Liver (tissue), 9 donors: ENCODE measurements around the gene TMEM269. TPM values are rescaled to one million over a fixed set of nuclear protein-coding genes. Genes with fewer than 3 reads are reported as not detected.

Experiments
- DNase-seq: peaks from one replicate; pipeline ENCODE4 v3.0.0-alpha.2; 2017; ENCODE audit warnings: low spot score
- H3K27ac ChIP-seq, 2 donors: one replicate each; pipeline ENCODE4 v1.7.0; 2013; ENCODE audit warnings: inconsistent platforms in 2 of 2, low read length in 2 of 2, control low read depth in 1 of 2, low read depth in 1 of 2, mild to moderate bottlenecking in 1 of 2
- H3K27me3 ChIP-seq, 4 donors: one replicate each; pipeline versions ENCODE4 v1.6.1 to v1.7.0; 2013; ENCODE audit warnings: low read length in 3 of 4, inconsistent platforms in 1 of 4, mild to moderate bottlenecking in 1 of 4, moderate library complexity in 1 of 4; ENCODE audit not compliant: control insufficient read depth in 4 of 4, insufficient read depth in 4 of 4
- H3K36me3 ChIP-seq, 4 donors: one replicate each; pipeline versions ENCODE4 v1.6.1 to v1.7.0; 2013; ENCODE audit warnings: low read length in 3 of 4, mild to moderate bottlenecking in 3 of 4, low read depth in 1 of 4, moderate library complexity in 1 of 4; ENCODE audit not compliant: control insufficient read depth in 4 of 4, insufficient read depth in 3 of 4
- H3K4me1 ChIP-seq, 4 donors: one replicate each; pipeline versions ENCODE4 v1.6.1 to v1.7.0; 2013; ENCODE audit warnings: low read length in 3 of 4, mild to moderate bottlenecking in 3 of 4, moderate library complexity in 1 of 4; ENCODE audit not compliant: control insufficient read depth in 4 of 4, insufficient read depth in 4 of 4
- H3K4me3 ChIP-seq, 3 donors: one replicate each; pipeline versions ENCODE4 v1.6.1 to v1.7.0; 2013; ENCODE audit warnings: low read length in 3 of 3, control low read depth in 1 of 3, low read depth in 1 of 3, mild to moderate bottlenecking in 1 of 3
- H3K9ac ChIP-seq, 2 donors: one replicate each; pipeline ENCODE4 v1.7.0; 2013; ENCODE audit warnings: low read length in 2 of 2, mild to moderate bottlenecking in 2 of 2, moderate library complexity in 2 of 2, control low read depth in 1 of 2, low read depth in 1 of 2
- H3K9me3 ChIP-seq, 4 donors: one replicate each; pipeline versions ENCODE4 v1.6.1 to v1.7.0; 2013; ENCODE audit warnings: low read length in 3 of 4; ENCODE audit not compliant: control insufficient read depth in 4 of 4
- EGR1 ChIP-seq, 2 donors: IDR thresholded peaks; 2 replicates each; pipeline ENCODE4 v1.6.1; 2016 to 2018; ENCODE audit warnings: antibody characterized with exemption in 2 of 2, low read depth in 2 of 2
- FOXA1 ChIP-seq: IDR thresholded peaks from 2 replicates; pipeline ENCODE4 v1.6.1; 2016; ENCODE audit warnings: antibody characterized with exemption
- FOXA2 ChIP-seq: IDR thresholded peaks from 2 replicates; pipeline ENCODE4 v1.6.1; 2016; ENCODE audit warnings: antibody characterized with exemption
- GABPA ChIP-seq, 2 donors: IDR thresholded peaks in 1 of 2; conservative IDR thresholded peaks in 1 of 2; 2 replicates each; pipeline ENCODE4 v1.6.1; 2016; ENCODE audit warnings: antibody characterized with exemption in 2 of 2, mild to moderate bottlenecking in 1 of 2, moderate library complexity in 1 of 2
- HNF4A ChIP-seq, 2 donors: conservative IDR thresholded peaks; 2 replicates each; pipeline ENCODE4 v1.6.1; 2016; ENCODE audit warnings: antibody characterized with exemption in 2 of 2, mild to moderate bottlenecking in 2 of 2
- HNF4G ChIP-seq: IDR thresholded peaks from 2 replicates; pipeline ENCODE4 v1.6.1; 2016; ENCODE audit warnings: antibody characterized with exemption
- JUND ChIP-seq, 2 donors: IDR thresholded peaks; 2 replicates each; pipeline ENCODE4 v1.6.1; 2016; ENCODE audit warnings: antibody characterized with exemption in 2 of 2
- MAX ChIP-seq: IDR thresholded peaks from 2 replicates; pipeline ENCODE4 v1.6.1; 2016; ENCODE audit warnings: antibody characterized with exemption
- NR2F2 ChIP-seq: IDR thresholded peaks from 2 replicates; pipeline ENCODE4 v1.6.1; 2016; ENCODE audit warnings: antibody characterized with exemption
- RAD21 ChIP-seq, 2 donors: IDR thresholded peaks; 2 replicates each; pipeline ENCODE4 v1.6.1; 2016; ENCODE audit warnings: antibody characterized with exemption in 2 of 2, mild to moderate bottlenecking in 2 of 2
- RXRA ChIP-seq, 2 donors: IDR thresholded peaks; 2 replicates each; pipeline ENCODE4 v1.6.1; 2017 to 2018; ENCODE audit warnings: antibody characterized with exemption in 2 of 2, mild to moderate bottlenecking in 1 of 2
- SP1 ChIP-seq: IDR thresholded peaks from 2 replicates; pipeline ENCODE4 v1.6.1; 2018; ENCODE audit warnings: antibody characterized with exemption, mild to moderate bottlenecking
- TAF1 ChIP-seq: conservative IDR thresholded peaks from 2 replicates; pipeline ENCODE4 v1.6.1; 2016; ENCODE audit warnings: antibody characterized with exemption, mild to moderate bottlenecking
- YY1 ChIP-seq: IDR thresholded peaks from 2 replicates; pipeline ENCODE4 v1.6.1; 2016; ENCODE audit warnings: antibody characterized with exemption, mild to moderate bottlenecking
- WGBS: extraction: QIAGEN DNeasy Blood & Tissue Kit; methylation state at CpG from one replicate; pipeline ENCODE4 v1.1.7; 2013; 5-methylcytosine and 5-hydroxymethylcytosine counted together
- polyA plus RNA-seq, 2 donors: library from polyadenylated mRNA; stranded (reverse) in 1 of 2; unstranded in 1 of 2; fragments of 200-250 nt in 1 of 2; fragments of >200 nt in 1 of 2; fragmentation: Nextera tagmentation in 1 of 2; extraction: Ambion mirVana in 1 of 2; gene quantifications; one replicate each; pipeline versions ENCODE4 v1.2.1 to v1.2.3, GENCODE V29; 2013 to 2015
- total RNA-seq, 2 donors: library from RNA; depleted of rRNA; stranded (reverse); fragments of >200 nt; gene quantifications; one replicate each; pipeline ENCODE4 v1.2.3, GENCODE V29; 2014
- TF ChIP-seq, protein P1 (sequence below): fragments of 150-350 bp; IDR thresholded peaks from 2 replicates; pipeline ENCODE4 v1.5.1; 2017; ENCODE audit warnings: improper control_type of control experiment, low read depth, low read length; ENCODE audit not compliant: missing input control
- TF ChIP-seq, protein P2 (sequence below): IDR thresholded peaks from 2 replicates; pipeline ENCODE4 v1.6.1; 2016; ENCODE audit warnings: antibody characterized with exemption
- TF ChIP-seq, protein P3 (sequence below): IDR thresholded peaks from 2 replicates; pipeline ENCODE4 v1.6.1; 2016; ENCODE audit warnings: antibody characterized with exemption
- TF ChIP-seq, protein P4 (sequence below): IDR thresholded peaks from 2 replicates; pipeline ENCODE4 v1.6.1; 2016; ENCODE audit warnings: antibody characterized with exemption, mild to moderate bottlenecking
- donor health status: healthy.
- donor health status: healthy.
- donor health status: healthy.
- donor health status: healthy.
- donor health status: healthy.

TMEM269 gene
- total and polyA plus RNA-seq, 4 donors: 0.05 to 0.08 TPM; not detected in 2

DNA sequence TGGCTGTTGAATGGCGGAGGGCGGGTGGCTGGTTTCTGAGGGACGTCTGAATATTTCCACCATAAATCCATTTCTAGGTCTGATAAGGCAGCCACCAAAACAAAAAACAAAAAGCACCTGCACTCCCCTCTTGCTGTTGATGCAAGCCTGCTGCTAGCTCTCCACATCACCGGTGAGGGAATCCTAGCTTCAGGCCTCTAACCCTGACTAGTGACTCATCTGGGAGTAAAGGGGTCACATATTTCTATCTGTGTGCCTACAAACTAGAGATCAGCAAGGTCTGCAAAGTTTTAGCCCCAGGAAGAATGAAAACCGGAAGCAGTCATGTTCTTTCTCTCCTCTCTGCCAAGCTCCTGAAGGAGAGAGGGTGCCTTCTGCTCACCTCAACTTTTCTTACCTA is 21.8 kb downstream of the TMEM269 start:
- no peaks in the 10 kb centered on the region for H3K9me3 ChIP-seq
- no peaks in the 10 kb centered on the region for H3K4me1 ChIP-seq
- 96% methylated on average over 5 of the region's 5 CpGs for WGBS

More for the DNA sequence above, 21.8 kb downstream of the TMEM269 start:
- Histone ChIP-seq H3K9ac (no peak overlapping the region), H3K36me3 (peaks cover 0 to 3% (median under 1%) of the 10 kb centered on the region in 4 donors), H3K4me3 (no peak overlapping the region), H3K27me3 (no peaks in the 10 kb centered on the region), H3K27ac (no peak overlapping the region)
- TF ChIP-seq, protein P1, sequence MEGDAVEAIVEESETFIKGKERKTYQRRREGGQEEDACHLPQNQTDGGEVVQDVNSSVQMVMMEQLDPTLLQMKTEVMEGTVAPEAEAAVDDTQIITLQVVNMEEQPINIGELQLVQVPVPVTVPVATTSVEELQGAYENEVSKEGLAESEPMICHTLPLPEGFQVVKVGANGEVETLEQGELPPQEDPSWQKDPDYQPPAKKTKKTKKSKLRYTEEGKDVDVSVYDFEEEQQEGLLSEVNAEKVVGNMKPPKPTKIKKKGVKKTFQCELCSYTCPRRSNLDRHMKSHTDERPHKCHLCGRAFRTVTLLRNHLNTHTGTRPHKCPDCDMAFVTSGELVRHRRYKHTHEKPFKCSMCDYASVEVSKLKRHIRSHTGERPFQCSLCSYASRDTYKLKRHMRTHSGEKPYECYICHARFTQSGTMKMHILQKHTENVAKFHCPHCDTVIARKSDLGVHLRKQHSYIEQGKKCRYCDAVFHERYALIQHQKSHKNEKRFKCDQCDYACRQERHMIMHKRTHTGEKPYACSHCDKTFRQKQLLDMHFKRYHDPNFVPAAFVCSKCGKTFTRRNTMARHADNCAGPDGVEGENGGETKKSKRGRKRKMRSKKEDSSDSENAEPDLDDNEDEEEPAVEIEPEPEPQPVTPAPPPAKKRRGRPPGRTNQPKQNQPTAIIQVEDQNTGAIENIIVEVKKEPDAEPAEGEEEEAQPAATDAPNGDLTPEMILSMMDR: no peak
- no peak for TF ChIP-seq FOXA2
- TF ChIP-seq SP1: no peak
- no peak for TF ChIP-seq NR2F2
- no peak for TF ChIP-seq FOXA1
- TF ChIP-seq EGR1 (IDR thresholded peaks at IDR 0.05; ENCODE audit: low read depth in 2 of 2): no peak
- TF ChIP-seq, protein P2, sequence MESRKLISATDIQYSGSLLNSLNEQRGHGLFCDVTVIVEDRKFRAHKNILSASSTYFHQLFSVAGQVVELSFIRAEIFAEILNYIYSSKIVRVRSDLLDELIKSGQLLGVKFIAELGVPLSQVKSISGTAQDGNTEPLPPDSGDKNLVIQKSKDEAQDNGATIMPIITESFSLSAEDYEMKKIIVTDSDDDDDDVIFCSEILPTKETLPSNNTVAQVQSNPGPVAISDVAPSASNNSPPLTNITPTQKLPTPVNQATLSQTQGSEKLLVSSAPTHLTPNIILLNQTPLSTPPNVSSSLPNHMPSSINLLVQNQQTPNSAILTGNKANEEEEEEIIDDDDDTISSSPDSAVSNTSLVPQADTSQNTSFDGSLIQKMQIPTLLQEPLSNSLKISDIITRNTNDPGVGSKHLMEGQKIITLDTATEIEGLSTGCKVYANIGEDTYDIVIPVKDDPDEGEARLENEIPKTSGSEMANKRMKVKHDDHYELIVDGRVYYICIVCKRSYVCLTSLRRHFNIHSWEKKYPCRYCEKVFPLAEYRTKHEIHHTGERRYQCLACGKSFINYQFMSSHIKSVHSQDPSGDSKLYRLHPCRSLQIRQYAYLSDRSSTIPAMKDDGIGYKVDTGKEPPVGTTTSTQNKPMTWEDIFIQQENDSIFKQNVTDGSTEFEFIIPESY: no peak
- TF ChIP-seq YY1: no peak
- no peak for TF ChIP-seq JUND (IDR thresholded peaks at IDR 0.05)
- TF ChIP-seq MAX: no peak
- no peak for TF ChIP-seq TAF1
- TF ChIP-seq, protein P3, sequence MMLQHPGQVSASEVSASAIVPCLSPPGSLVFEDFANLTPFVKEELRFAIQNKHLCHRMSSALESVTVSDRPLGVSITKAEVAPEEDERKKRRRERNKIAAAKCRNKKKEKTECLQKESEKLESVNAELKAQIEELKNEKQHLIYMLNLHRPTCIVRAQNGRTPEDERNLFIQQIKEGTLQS: no peak
- no peak for TF ChIP-seq RAD21 (IDR thresholded peaks at IDR 0.05)
- no peak for TF ChIP-seq HNF4G
- TF ChIP-seq, protein P4, sequence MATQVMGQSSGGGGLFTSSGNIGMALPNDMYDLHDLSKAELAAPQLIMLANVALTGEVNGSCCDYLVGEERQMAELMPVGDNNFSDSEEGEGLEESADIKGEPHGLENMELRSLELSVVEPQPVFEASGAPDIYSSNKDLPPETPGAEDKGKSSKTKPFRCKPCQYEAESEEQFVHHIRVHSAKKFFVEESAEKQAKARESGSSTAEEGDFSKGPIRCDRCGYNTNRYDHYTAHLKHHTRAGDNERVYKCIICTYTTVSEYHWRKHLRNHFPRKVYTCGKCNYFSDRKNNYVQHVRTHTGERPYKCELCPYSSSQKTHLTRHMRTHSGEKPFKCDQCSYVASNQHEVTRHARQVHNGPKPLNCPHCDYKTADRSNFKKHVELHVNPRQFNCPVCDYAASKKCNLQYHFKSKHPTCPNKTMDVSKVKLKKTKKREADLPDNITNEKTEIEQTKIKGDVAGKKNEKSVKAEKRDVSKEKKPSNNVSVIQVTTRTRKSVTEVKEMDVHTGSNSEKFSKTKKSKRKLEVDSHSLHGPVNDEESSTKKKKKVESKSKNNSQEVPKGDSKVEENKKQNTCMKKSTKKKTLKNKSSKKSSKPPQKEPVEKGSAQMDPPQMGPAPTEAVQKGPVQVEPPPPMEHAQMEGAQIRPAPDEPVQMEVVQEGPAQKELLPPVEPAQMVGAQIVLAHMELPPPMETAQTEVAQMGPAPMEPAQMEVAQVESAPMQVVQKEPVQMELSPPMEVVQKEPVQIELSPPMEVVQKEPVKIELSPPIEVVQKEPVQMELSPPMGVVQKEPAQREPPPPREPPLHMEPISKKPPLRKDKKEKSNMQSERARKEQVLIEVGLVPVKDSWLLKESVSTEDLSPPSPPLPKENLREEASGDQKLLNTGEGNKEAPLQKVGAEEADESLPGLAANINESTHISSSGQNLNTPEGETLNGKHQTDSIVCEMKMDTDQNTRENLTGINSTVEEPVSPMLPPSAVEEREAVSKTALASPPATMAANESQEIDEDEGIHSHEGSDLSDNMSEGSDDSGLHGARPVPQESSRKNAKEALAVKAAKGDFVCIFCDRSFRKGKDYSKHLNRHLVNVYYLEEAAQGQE: no peak
- no peak for TF ChIP-seq GABPA (IDR thresholded peaks at IDR 0.05 in 1 of 2, conservative IDR thresholded peaks at IDR 0.05 in 1 of 2)
- no peak for TF ChIP-seq HNF4A (conservative IDR thresholded peaks at IDR 0.05)
- no peak for TF ChIP-seq RXRA (IDR thresholded peaks at IDR 0.05)
- DNase-seq: no peak
